A673 (cell line): ENCODE results near the gene C2orf72. TPM values are rescaled to one million over a fixed set of nuclear protein-coding genes. Genes with fewer than 3 reads are reported as not detected.

Experiments
- BruUV-seq: library from RNA; stranded (reverse); fragments of 400-500 nt; replicated peaks from 2 replicates; lab custom pipeline; 2021; lab: Mats Ljungman, UMichigan
- CTCF ChIA-PET: fragments of 300-600 bp; sonication (Branson Sonifier 250); formaldehyde crosslinking; loops from one replicate; lab custom pipeline; 2022; ENCODE audit warnings: antibody characterized with exemption; lab: Charles Lee
- POLR2A ChIA-PET: fragments of 300-600 bp; sonication (Branson Sonifier 250); formaldehyde crosslinking; loops from one replicate; lab custom pipeline; 2022; ENCODE audit warnings: antibody characterized with exemption; ENCODE audit not compliant: low non-redundant PET; lab: Charles Lee
- DNase-seq: peaks from one replicate; pipeline ENCODE4 v3.0.0-alpha.2; 2015; ENCODE audit warnings: low spot score
- H3K27ac ChIP-seq: fragments of 200-600 bp; sonication (generic); 2 replicates; pipeline ENCODE4 v1.5.1; 2016; ENCODE audit warnings: mixed run types, low read depth, mild to moderate bottlenecking, mixed read lengths, antibody characterized with exemption, low read length; ENCODE audit not compliant: poor library complexity, severe bottlenecking
- H3K27me3 ChIP-seq: fragments of 200-600 bp; sonication (generic); replicated peaks from 2 replicates; pipeline ENCODE4 v1.6.1; 2017; ENCODE audit warnings: mixed run types, low read depth, mild to moderate bottlenecking, mixed read lengths, antibody characterized with exemption, low read length; ENCODE audit not compliant: insufficient read depth, poor library complexity
- H3K36me3 ChIP-seq: fragments of 200-600 bp; sonication (generic); 2 replicates; pipeline ENCODE4 v1.6.1; 2016; ENCODE audit warnings: mixed run types, mild to moderate bottlenecking, mixed read lengths, antibody characterized with exemption, low read length; ENCODE audit not compliant: insufficient read depth, poor library complexity, severe bottlenecking
- H3K4me1 ChIP-seq: fragments of 200-600 bp; sonication (generic); 2 replicates; pipeline ENCODE4 v1.6.1; 2017; ENCODE audit warnings: mixed run types, mild to moderate bottlenecking, mixed read lengths, antibody characterized with exemption, low read length; ENCODE audit not compliant: insufficient read depth, poor library complexity, severe bottlenecking
- H3K4me3 ChIP-seq: fragments of 200-600 bp; sonication (generic); 2 replicates; pipeline ENCODE4 v1.5.1; 2016; ENCODE audit warnings: low read depth, mixed run types, mild to moderate bottlenecking, mixed read lengths, low read length; ENCODE audit not compliant: poor library complexity, severe bottlenecking
- H3K9me3 ChIP-seq: fragments of 200-600 bp; sonication (generic); 2 replicates; pipeline ENCODE4 v1.6.1; 2016; ENCODE audit warnings: mixed run types, low read depth, mild to moderate bottlenecking, mixed read lengths, antibody characterized with exemption, low read length; ENCODE audit not compliant: poor library complexity, severe bottlenecking
- EZH2 ChIP-seq: fragments of 200-600 bp; sonication (generic); IDR thresholded peaks from 2 replicates; pipeline ENCODE4 v1.6.1; 2017; ENCODE audit warnings: borderline replicate concordance, low read depth, mild to moderate bottlenecking, mixed read lengths, antibody characterized with exemption, low read length; ENCODE audit not compliant: poor library complexity, severe bottlenecking
- intact Hi-C: fragments of 100-400 bp; cut with micrococcal nuclease; formaldehyde crosslinking; loops from one replicate; pipeline ENCODE4 v1.10.0; 2022; ENCODE audit not compliant: unreplicated experiment
- total RNA-seq: library from RNA; stranded (reverse); gene quantifications from 2 replicates; pipeline ENCODE4 v1.2.3, GENCODE V29; 2021
- TF ChIP-seq, protein P1 (sequence below): fragments of 300-800, 200-600 bp; sonication (generic); conservative IDR thresholded peaks from 2 replicates; pipeline ENCODE4 v1.5.1; 2017; ENCODE audit warnings: low read depth, mild to moderate bottlenecking, antibody characterized with exemption, low read length, moderate library complexity, mixed read lengths

The C2orf72 gene
- total RNA-seq, 1 experiment from 2014 or later = not detected

DNA sequence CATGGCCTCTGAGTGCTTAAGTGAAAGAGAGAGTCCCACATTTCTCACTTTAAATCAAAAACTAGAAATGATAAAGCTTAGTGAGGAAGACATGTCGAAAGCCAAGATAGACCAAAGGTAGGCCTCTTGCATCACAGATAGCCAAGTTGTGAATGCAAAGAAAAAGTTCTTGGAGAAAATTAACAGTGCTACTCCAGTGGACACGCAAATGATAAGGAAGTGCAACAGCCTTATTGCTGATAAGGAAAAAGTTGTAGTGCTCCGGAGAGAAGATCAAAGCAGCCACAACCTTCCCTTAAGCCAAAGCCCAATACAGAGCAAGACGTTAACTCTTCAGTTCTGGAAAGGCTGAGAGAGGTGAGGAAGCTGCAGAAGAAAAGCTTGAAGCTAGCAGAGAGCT is 51.4 kb downstream of the C2orf72 start:
- peaks cover 59% of the 10 kb centered on the region for H3K36me3 ChIP-seq
- CTCF ChIA-PET = no interaction called here

DNA sequence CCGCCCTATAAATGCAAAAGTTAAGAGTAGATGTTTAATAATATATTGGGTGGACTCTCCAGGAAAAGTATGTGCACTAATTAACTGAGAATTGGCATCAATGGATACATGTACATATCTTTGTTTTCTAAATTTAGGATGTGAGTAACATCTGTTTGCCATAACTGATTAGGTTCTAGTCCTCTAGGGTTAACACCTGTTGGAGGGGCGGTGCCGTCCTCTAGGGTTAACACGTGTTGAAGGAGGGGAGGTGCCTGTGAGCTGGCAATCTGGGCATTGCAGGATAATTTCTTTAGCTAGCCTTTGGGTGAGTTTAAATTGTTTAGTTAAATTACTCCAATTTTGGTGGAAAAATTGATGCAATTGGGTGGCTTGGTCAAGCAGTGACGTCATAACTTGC is 56.6 kb downstream of the C2orf72 start:
- TF ChIP-seq EZH2 = no peak
- TF ChIP-seq, protein P1, sequence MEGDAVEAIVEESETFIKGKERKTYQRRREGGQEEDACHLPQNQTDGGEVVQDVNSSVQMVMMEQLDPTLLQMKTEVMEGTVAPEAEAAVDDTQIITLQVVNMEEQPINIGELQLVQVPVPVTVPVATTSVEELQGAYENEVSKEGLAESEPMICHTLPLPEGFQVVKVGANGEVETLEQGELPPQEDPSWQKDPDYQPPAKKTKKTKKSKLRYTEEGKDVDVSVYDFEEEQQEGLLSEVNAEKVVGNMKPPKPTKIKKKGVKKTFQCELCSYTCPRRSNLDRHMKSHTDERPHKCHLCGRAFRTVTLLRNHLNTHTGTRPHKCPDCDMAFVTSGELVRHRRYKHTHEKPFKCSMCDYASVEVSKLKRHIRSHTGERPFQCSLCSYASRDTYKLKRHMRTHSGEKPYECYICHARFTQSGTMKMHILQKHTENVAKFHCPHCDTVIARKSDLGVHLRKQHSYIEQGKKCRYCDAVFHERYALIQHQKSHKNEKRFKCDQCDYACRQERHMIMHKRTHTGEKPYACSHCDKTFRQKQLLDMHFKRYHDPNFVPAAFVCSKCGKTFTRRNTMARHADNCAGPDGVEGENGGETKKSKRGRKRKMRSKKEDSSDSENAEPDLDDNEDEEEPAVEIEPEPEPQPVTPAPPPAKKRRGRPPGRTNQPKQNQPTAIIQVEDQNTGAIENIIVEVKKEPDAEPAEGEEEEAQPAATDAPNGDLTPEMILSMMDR = no peak
- H3K27ac ChIP-seq = no peak overlapping the region
- ChIA-PET CTCF (no interaction called here), POLR2A (no interaction called here)
- intact Hi-C loops = no loop called here
- H3K36me3 ChIP-seq = peaks cover 44% of the 10 kb centered on the region
- BruUV-seq = no TSS peak
- H3K9me3 ChIP-seq = no peaks in the 10 kb centered on the region
- DNase-seq = no peak
- H3K27me3 ChIP-seq = no peaks in the 10 kb centered on the region
- no peaks in the 10 kb centered on the region for H3K4me1 ChIP-seq
- H3K4me3 ChIP-seq = no peak overlapping the region

More for the DNA sequence above, 51.4 kb downstream of the C2orf72 start:
- no peak for DNase-seq
- Histone ChIP-seq H3K27ac (no peak overlapping the region), H3K4me3 (no peak overlapping the region), H3K9me3 (no peaks in the 10 kb centered on the region), H3K27me3 (no peaks in the 10 kb centered on the region), H3K4me1 (no peaks in the 10 kb centered on the region)
- intact Hi-C loops = no loop called here
- POLR2A ChIA-PET = no interaction called here
- no TSS peak for BruUV-seq
- TF ChIP-seq, protein P1 = no peak
- TF ChIP-seq EZH2 = no peak

DNA sequence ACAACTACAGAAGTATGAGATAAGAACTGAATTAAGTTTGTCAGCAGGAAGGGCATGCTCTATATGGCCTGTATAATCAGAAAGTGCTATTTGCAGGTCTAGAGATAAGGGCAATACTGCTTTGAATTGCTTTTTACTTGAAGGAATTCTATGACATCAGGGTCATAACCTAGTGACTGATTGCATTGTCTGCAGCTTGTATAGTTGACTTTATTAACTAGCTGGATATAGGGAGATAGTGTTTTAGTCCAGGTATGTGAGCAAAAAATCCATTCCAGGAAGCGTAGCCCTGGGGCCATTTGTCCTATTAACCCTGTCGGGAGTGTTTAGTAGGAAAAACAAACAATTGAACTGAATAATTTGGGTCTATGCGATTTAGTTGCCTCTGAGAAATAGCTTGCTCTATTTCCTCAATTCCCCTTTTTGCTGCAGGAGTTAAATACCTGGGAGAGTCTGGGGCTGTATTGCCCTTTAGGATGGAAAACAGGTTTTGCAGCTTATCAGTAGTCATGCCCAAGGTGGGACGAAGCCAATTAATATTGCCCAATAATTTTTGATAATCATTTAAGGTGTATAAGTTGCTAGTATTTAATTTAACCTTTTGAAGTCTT is 57.5 kb downstream of the C2orf72 start:
- BruUV-seq = no TSS peak
- Histone ChIP-seq H3K4me3 (no peak overlapping the region), H3K27me3 (no peaks in the 10 kb centered on the region), H3K36me3 (peaks cover 50% of the 10 kb centered on the region), H3K9me3 (peaks cover 9% of the 10 kb centered on the region), H3K27ac (no peak overlapping the region), H3K4me1 (no peaks in the 10 kb centered on the region)
- intact Hi-C loops = no loop called here
- DNase-seq = no peak
- ChIA-PET POLR2A (no interaction called here), CTCF (no interaction called here)
- TF ChIP-seq, protein P1 = no peak
- no peak for TF ChIP-seq EZH2

Other genes starting within 250 kb of the C2orf72 start
- gene ITM2C, start 172.6 kb upstream of the C2orf72 start, total RNA-seq = 283 and 293 TPM in 2 replicates
- 0.19 TPM in 1 of 2 replicates, not detected in the other for gene GPR55, start 112.3 kb upstream of the C2orf72 start, total RNA-seq
- not detected in 2 replicates for gene SPATA3, start 41.4 kb upstream of the C2orf72 start, total RNA-seq
- gene PSMD1, start 19.3 kb downstream of the C2orf72 start, total RNA-seq = 230 and 245 TPM in 2 replicates
- not detected in 2 replicates for gene HTR2B, start 87.5 kb downstream of the C2orf72 start, total RNA-seq
- gene ARMC9, start 161.1 kb downstream of the C2orf72 start, total RNA-seq = 14.3 and 14.9 TPM in 2 replicates